Activated effector memory CD4-positive, alpha-beta T cell treated with anti-CD3 and anti-CD28 coated beads, Interleukin-2, amount 50 U/mL, for 16 hours (primary cell): Measurements from ENCODE around the gene RIMS4.

Experiments used
- DNase-seq: peaks from one replicate; pipeline ENCODE4 v3.0.0-alpha.2; 2020

Gene RIMS4

DNA sequence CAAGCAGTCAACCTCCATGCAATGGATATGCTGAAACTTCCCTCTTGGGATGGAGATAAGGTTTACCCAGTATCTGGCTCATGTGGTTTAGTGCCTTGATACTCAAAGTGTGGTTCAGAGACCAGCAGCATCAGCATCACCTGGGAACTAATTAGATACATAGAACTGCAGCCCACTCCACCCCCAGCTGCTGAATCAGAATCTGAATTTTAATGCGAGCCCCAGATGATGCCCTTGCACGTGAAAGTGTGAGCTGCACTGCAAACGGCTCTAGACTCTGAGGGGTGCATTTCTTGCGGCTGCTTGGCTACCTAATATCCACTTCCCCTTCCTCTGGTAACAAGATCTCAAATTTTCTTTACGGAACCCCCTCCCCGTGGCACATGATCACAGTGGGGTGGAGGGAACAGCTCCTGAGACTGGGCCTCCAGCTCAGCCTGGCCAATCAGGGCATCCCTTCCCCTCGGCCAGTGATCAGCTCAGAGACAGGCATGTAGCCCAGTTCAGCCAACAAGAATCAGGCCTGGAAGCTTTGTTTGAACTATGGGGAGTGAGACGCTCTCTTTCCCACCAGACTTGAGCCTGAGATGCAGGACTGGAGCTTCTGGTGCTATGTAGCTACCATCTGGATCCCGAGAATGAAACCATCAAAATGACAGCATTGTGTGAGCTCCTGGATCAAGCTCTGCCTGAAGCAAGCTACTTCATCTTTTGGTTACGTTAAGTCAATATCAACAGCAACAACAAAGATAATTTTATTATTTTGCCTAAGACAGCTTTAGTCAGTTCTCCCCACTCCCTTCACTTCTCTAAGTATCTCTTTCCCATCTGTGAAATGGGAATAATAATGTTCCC lies 51.9 kb downstream of the RIMS4 start:
- DNase-seq: no peak

DNA sequence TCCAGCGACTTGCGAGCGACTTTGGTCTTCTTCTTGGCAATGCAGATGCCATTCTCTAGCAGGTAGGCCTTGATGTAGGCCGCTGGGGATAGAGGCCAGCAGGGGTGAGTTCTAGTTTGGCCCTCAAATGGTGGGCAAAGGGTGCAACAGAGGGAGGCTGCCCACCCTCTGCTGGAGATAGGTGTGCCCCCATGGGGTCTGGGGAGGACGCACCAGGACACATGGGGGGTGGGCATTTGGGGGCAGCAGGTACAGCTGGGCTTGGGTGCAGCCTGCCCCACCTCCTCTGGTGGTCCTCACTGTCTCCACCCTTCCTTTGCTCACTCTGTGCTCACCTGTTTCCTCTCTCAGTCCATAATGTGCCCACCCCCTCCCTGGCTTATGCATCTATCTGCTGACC lies 53.4 kb downstream of the RIMS4 start:
- no peak for DNase-seq

DNA sequence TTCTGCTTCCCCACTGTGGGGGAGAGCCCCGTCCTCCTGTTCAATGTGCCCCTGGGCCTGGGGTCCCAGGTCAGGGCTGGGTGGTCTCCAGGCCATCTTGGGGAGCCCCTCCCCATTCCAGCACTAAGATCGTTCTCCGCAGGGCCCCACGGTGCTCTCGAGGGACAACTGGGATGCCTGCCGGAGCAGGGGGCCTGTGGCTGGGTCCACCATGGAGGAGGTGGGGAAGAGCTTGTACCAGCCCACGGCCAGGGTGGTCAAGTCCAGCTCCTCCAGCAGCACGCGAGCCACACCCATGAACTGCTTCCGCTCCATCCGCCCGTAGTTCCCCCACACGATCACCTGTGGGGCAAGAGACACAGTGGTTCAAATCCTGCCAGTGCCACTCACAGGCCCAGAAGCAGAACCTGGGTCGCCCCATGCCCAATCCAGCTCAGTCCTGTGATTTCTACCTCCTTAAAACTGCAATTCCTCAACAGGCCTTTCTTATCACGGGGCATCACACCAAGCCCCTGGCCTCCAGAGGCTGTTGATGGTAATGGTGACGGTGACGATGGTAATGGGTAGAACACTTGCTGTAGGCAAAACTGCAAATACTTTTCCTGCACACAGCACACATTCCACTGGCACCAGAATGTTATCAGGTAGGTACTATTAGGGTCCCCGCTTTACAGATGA lies 54.2 kb downstream of the RIMS4 start:
- DNase-seq: no peak

DNA sequence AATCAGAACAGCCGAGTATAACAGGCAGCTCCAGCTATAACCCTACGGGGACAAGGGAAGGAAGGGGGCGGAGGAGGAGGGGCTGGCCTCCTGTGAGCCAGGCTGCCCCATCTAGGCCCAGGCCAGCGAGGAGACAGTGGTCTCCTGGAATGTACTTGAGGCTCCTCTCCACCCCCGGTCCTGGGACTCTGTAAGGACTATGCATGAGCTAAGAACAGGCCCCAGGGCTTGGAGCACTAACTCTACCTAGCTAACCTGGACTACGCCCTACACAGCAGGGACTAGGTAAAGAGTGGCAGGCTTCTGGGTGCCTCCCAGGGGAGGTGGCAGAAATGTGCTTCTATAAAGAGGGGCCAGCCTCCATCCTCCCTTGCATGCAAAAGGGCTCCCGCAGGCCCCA lies 55.8 kb downstream of the RIMS4 start:
- DNase-seq: no peak

DNA sequence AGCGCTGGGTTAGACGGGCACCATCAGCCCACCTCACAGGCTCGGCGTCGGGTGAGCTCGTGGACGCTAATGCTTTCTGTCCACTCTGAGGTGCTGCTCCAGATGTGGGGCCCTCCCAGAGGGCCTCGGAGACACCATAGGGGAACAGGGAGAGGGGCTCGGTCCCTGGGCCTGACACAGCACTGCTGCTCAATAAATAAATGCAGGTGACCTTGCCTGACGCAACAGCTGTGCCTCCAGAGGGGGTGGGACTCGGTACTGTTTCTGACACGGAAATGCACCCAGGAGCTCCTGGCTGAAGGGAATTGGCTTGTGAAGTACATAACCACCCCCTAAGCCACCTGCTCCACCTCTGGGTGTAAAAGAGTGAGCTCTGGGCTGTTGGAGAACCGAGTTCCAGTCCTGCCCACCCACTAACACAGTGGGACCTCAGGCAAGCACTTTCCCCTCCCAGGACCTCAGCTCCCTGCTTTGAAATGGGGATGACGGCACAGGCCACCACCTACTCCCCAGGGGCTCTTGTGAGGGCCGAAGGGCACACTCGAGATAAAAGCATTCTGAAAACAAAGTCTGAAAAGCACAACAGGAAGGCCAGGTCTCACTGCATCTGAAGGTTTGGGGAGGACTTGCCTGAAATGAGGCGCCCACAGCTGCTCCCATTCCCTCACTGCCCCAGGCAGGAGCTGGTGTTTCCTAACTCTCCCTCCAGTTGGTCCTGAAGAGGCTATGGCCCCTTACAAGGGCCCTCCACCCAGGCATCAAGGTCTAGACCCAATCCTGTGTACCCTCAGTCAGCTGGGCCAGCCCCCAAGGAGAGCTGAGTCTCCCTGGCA lies 58.0 kb downstream of the RIMS4 start:
- DNase-seq: no peak

DNA sequence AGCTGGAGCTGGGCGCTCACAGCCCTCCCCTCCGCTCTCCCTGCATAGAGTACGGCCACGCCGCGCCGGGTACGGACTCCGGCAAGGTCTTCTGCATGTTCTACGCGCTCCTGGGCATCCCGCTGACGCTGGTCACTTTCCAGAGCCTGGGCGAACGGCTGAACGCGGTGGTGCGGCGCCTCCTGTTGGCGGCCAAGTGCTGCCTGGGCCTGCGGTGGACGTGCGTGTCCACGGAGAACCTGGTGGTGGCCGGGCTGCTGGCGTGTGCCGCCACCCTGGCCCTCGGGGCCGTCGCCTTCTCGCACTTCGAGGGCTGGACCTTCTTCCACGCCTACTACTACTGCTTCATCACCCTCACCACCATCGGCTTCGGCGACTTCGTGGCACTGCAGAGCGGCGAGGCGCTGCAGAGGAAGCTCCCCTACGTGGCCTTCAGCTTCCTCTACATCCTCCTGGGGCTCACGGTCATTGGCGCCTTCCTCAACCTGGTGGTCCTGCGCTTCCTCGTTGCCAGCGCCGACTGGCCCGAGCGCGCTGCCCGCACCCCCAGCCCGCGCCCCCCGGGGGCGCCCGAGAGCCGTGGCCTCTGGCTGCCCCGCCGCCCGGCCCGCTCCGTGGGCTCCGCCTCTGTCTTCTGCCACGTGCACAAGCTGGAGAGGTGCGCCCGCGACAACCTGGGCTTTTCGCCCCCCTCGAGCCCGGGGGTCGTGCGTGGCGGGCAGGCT lies 60.1 kb downstream of the RIMS4 start:
- DNase-seq: no peak

DNA sequence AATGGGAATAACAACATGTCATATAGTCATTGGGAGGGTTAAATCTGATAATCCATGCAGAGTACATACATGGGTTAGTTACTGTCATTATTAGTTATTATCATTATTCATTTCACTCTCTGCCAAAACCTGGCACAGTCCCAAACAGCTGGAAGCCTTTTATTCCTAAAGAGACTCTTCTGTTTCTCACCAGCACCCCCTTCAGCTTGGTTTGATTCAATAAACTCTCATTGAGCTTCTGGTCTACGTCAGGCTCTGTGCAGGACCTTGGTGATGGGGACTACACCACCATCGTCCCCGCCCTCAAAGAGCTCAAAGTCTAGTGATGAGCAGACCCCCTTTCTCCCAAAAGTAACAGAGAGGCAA lies 62.4 kb downstream of the RIMS4 start:
- DNase-seq: no peak

DNA sequence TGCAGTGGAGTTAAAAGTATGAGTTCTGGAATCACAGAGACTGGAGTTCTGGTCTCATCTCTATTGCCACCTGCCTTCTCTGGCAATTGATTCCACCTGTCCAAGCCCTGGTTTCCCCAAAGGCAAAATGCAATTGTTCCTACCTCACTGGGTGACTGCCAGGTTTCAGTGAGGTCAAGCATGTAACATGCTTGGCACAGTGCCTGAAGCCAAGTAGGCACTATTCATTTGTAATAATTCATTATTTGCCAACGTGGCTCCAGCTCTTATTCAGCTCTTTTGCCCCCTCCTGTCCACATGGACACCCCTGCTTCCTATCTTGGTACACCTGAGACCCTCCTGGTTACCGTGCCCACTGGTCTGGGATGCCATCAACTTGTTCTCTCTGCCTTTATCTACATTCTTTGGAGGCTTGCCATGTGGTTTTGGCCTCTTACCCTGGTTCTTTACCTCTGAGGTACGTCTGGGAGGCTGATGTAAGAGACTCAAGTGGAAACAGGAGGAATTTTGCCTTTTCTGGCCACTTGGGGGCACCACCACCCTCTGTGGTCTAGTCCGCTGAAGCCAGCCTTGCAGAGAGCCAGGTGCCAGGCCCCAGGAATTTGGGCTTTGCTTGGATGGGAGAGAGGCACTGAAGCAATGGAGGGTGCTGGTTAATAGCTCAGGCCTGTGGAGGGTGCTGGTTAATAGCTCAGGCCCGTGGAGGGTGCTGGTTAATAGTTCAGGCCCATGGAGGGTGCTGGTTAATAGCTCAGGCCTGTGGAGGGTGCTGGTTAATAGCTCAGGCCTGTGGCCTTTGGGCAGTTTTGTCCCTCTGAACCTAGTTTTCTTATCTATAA lies 63.0 kb downstream of the RIMS4 start:
- peak; percentile 82 for DNase-seq

DNA sequence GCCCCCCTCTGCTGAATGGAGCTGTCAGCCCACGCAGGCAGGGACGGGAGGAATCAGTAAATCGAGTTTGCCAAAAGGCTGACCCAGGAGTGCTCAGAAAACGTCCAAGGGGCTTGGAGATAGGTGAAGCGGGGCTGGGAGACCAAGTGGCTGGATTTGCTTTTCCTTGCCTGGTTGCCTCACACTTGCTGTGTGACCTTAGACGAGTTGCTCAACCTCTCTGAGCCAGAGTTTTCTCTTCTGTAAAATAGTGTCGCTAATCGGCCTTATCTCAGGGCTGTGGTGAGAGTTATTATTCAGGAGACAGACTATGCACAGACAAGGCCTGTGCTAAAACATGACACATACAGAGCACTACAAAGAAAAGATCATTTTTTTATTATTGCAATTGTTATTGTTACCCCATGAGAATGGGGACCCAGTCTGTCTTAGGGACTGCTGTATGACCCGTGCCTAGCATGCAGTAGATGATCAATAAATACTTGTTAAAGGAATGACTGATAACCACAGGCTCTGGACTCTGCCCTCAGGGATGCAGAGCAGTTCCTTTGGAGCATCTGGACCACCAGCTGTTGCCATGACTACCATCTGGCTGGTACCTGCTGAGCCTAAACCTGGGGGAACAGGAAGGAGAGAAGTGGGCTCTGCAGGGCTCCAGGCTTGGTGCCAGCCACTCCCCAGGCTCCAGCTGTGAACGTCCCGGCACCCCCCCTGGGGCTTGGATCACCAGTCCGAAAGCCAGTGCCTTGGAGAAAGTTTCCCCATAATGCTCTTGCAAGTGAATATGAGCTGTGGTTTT lies 63.8 kb downstream of the RIMS4 start:
- no peak for DNase-seq

DNA sequence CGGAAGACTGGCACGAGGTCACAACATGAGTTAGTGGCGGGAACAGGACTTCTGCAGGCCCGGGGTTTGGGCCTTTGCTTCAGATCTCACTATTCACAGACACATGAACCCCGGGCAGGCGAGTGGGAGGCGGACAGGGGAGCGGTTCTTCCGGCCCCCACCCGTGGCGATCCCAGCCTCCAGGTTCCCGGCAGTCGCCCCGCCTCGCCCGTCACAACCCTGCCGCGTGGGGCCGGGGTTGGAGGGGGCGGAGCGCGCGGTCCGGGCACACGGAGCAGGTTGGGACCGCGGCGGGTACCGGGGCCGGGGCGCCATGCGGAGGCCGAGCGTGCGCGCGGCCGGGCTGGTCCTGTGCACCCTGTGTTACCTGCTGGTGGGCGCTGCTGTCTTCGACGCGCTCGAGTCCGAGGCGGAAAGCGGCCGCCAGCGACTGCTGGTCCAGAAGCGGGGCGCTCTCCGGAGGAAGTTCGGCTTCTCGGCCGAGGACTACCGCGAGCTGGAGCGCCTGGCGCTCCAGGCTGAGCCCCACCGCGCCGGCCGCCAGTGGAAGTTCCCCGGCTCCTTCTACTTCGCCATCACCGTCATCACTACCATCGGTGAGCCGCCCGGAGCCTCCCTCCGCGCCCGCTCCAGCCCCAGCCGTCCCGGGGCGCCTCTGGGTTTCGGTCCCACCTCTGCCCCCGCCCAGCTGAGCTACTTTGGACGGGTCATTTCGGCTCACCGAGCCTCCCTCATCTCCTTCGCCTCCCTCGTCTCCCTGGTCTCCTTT lies 64.6 kb downstream of the RIMS4 start, which contains the start of gene KCNK15:
KCNK15 (plus strand) TSS at position 268 of the 769 bp plus-strand sequence; CDS start at position 314, 46 bp downstream.
- peak; percentile 78 for DNase-seq

DNA sequence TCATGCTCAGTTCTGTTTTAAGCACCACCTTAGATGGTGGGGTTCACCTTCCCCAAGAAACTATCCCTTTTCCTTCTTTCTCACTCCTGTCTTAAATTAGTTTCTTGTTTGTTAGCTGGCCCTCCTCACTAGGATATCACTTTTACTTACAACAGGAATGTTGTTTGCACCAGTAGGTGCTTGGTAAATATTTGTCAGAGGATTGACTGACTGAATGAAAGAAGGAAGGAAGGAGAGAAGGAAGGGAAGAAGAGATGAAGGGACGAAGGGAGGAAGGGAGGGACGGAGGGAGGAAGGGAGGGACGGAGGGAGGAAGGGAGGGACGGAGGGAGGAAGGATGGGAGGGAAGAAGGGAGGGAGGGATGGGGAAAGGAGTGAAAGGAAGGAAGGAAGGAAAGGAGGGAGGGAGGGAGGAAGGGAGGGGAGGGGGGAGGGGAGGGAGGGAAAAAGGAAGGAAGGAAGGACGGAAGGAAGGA lies 65.2 kb downstream of the RIMS4 start:
- DNase-seq: no peak

DNA sequence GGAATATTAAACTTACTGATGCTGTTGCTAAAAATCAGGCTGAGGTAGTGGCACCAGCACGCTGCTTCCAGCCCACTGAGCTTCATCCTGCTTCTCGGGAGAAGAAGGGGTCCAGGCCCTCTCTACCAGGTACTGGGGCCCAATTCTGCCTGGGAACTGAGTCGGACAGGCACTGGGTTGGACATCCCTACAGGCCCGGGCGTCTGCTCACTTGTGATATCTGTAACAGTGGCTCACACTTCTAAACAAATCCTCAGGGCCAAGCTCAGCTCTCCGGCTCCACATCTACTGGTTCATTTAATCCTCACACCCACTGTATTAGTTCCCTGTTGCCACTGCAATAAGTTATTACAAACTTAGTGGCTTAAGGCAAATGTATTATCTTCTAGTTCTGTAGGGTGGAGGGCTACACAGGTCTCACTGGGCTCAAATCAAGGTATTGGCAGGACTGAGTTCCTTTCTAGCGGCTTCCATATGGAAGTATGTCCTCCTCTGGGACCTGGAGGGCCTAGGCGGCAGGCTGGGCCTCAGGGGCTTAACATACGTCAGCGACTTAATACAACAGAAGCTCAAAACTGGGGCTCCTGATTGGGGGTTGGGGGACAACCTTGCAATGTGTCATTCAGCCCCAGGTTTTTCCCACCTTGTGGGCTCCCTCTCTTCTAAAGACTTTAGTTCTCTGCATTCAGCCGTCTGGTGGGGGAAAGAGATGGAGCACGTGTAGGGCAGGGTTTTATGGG lies 66.3 kb downstream of the RIMS4 start:
- DNase-seq: no peak

DNA sequence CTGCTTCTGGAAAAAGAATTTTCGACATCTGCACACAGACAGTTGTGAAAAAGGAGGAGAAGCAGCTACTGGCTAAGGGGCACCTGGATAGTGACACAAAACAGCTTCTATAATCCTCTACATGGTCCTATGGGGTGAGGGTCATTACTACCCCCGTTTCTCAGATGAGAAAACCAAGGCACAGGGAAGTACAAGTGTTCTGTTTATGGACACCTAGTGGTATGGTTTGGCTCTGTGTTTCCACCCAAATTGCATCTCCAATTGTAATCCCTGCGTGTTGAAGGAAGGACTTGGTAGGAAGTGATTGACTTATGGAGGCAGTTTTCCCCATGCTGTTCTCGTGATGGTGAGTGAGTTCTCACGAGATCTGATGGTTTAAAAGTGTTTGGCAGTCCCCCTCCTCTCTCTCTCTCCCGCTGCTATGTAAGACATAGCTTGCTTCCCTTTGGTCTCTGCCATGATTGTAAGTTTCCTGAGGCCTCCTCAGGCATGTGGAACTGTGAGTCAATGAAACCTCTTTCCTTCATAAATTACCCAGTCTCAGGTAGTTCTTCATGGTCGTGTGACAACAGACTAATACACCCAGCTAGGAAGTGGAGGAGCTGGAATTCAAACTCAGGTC lies 67.2 kb downstream of the RIMS4 start:
- no peak for DNase-seq

DNA sequence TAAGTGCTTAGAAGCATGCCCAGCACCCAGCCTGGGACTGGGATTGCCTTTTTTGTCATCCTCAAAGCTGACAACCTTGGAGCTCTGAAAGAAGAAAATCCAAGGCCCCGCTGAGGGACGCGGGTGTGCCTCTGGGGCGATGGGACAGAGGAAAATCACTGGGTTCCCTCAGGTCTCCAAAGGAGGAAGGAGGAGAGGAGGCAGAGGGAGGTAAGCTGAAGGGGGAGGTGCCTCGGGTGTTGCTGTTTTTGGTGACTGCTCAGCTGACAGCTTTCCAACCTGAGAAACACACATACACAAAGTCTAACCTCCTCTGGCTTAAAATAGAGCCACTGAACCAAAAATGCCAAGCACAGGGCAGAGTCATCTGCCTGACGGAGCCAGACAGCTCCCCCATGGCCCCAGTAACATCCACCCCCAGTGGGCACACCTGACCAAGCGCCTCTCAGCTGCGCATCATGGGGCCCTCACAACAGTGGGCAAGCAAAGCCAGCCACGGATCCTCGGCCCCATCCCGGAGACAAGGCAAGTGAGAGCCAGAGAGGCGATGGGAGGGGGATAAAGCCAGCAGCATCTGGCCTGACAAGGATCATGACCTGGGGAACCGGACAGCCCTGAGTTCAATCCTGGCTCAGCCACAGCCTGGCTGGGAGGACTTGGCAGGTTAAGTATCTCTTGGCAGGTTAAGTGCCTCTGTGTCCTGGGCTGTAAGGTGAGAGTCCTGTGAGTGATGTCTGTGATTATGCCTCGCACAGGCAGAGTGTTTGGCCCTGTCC lies 67.9 kb downstream of the RIMS4 start:
- DNase-seq: no peak

DNA sequence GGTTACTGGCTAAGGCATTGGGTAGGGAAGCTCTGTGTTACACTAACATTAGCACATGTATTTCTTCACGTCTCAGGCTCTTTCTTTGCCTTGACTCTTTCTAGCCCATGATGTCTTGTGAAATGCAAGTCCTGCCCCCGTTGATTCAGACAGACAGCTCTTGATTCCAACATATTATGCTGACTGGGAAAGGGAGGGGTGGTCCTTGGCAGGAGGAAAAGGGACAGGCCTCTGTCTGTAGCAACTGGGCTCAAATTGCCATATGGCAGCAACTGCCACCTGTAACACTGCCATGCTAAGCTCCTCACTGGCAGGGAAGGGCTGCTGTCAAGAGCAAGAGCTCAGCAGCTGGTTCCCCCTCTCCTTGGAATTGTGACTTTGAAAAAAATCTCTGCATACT lies 70.4 kb downstream of the RIMS4 start:
- no peak for DNase-seq

DNA sequence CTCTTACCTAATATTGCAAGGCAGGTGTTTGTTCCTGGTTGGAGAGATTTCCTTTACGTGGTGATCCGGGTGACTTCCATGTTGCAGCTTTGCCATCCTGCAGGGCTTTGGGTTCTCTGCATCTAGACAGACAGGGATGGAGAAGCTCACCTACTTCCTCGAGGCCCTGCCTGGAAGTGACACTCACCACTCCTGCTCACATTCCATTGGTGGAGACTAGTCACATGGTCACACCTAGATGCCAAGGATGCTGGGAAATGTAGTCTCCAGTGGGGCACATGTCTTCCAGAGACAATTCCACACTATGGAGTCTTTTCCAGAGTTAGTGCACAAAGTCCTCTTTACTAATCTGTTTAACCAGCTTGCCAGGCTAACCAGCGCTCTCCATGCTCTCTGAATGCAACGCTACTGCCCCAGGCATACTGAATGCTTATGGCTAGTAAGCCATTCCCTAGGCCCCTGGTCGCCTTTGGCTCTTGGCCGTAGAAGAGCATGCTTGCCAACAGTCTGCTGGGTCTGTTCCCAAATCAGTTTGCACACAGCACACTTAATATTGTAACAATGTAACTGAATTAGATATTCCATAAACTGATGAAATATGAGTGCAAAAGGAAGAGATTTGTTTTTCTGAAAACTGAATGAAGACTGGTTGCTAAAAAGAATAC lies 71.4 kb downstream of the RIMS4 start:
- no peak for DNase-seq

DNA sequence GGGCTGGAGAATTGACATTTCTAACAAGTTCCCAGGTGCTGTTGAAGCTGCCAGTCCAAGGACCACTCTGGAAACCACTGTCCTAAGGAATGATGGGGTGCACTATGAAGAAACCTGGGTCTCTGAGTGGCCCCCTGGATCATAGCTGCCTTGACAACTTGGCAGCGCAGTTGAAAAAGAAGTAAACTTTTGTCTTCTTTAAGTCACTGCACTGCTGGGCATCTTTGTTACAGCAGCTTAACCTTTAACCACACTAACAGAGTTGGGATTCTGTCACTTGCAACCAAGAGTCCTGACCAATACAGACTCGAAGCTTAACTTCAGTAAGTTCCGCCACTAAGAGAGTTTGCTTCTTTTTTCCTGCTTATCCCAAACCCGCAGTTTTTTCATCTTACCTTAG lies 73.2 kb downstream of the RIMS4 start:
- DNase-seq: no peak
